ENCODE results near the gene SLC37A3.

SLC37A3 gene

DNA sequence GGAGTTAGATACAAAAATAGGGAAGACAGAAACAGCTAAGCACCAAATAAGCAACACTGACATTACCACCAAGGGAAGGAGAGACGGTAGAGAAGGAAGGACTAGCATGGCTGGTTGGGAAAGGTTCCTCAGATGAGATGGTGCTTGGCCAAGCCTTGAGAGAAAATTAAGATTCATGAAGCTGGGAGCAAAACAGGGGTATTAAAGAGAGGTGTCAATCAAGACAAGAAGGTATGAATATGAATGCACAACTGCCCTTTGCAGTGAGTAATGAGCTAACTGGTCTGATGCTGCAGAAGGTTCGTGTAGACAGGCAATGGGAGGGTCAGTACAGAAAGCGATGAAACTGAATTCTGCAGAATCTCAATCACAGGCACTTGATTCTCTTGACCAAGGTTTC lies 67.7 kb downstream of the SLC37A3 start:
- no peak overlapping the region for H3K9ac ChIP-seq (ENCODE audit: low read length)
- no peak overlapping the region for H2AFZ ChIP-seq (ENCODE audit: low read length)
- H3K27ac ChIP-seq (ENCODE audit: low read depth, low read length, poor library complexity, severe bottlenecking) = no peak overlapping the region
- H3K27me3 ChIP-seq (ENCODE audit: insufficient read depth, low read length) = no peaks in the 10 kb centered on the region
- H3F3A ChIP-seq (ENCODE audit: insufficient read depth, low read length) = no peaks in the 10 kb centered on the region
- H3K9me3 ChIP-seq (ENCODE audit: low read length) = no peaks in the 10 kb centered on the region
- no peaks in the 10 kb centered on the region for H3K4me1 ChIP-seq (ENCODE audit: insufficient read depth, low read length, severe bottlenecking)
- no peak overlapping the region for H3K4me3 ChIP-seq (ENCODE audit: low read depth, low read length, poor library complexity, severe bottlenecking)
- TF ChIP-seq CTCF (IDR thresholded peaks at IDR 0.05; ENCODE audit: low read length) = no peak
- no peak for TF ChIP-seq EZH2 (IDR thresholded peaks at IDR 0.05; ENCODE audit: borderline replicate concordance, low read length)
- H3K36me3 ChIP-seq (ENCODE audit: insufficient read depth, low read length) = no peaks in the 10 kb centered on the region
- H3K79me2 ChIP-seq (ENCODE audit: insufficient read depth, low read length) = no peaks in the 10 kb centered on the region
- no peaks in the 10 kb centered on the region for H4K20me1 ChIP-seq (ENCODE audit: insufficient read depth, low read length)
- H3K9me2 ChIP-seq (ENCODE audit: low read depth, low read length) = no peaks in the 10 kb centered on the region
- no peak overlapping the region for H3K4me2 ChIP-seq (ENCODE audit: low read length)

- Histone ChIP-seq H3K79me2 (ENCODE audit: insufficient read depth, low read length) (no peaks in the 10 kb centered on the region), H3K4me3 (ENCODE audit: low read depth, low read length, poor library complexity, severe bottlenecking) (no peak overlapping the region), H3K9me2 (ENCODE audit: low read depth, low read length) (no peaks in the 10 kb centered on the region), H3K4me2 (ENCODE audit: low read length) (no peak overlapping the region), H3K36me3 (ENCODE audit: insufficient read depth, low read length) (no peaks in the 10 kb centered on the region), H3K27ac (ENCODE audit: low read depth, low read length, poor library complexity, severe bottlenecking) (no peak overlapping the region), H4K20me1 (ENCODE audit: insufficient read depth, low read length) (no peaks in the 10 kb centered on the region), H3K9me3 (ENCODE audit: low read length) (no peaks in the 10 kb centered on the region), H3K4me1 (ENCODE audit: insufficient read depth, low read length, severe bottlenecking) (no peaks in the 10 kb centered on the region), H3F3A (ENCODE audit: insufficient read depth, low read length) (no peaks in the 10 kb centered on the region), H2AFZ (ENCODE audit: low read length) (no peak overlapping the region), H3K27me3 (ENCODE audit: insufficient read depth, low read length) (no peaks in the 10 kb centered on the region), H3K9ac (ENCODE audit: low read length) (no peak overlapping the region)
- TF ChIP-seq CTCF (IDR thresholded peaks at IDR 0.05; ENCODE audit: low read length) (no peak), EZH2 (IDR thresholded peaks at IDR 0.05; ENCODE audit: borderline replicate concordance, low read length) (no peak)
These were observed 68.2 kb downstream of the SLC37A3 start for GRCh38 chr7:140330128-140330527.

DNA sequence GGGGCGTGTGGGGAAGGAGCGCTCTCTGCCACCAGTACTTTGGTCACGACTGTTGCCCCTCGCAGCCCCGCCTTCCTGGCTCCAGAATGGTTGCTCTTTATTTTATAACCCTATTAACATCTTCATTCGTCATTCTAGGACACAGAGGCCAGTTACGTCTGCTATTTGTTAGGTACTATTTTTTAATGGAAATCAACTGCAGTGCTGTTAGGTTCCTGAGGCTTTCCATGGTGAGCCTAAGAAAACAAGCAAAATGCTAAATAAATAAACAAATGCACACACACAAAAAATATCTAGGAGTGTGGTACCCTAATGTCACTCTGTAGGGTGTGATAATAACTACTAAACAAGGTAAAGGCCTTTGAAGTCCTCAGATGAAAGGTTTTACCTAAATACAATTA lies 71.1 kb downstream of the SLC37A3 start:
- Histone ChIP-seq H3K9ac (ENCODE audit: low read length) (no peak overlapping the region), H3K4me2 (ENCODE audit: low read length) (no peak overlapping the region), H3K27ac (ENCODE audit: low read depth, low read length, poor library complexity, severe bottlenecking) (no peak overlapping the region)

More for the DNA sequence above, 71.1 kb downstream of the SLC37A3 start:
- Histone ChIP-seq H3K4me1 (ENCODE audit: insufficient read depth, low read length, severe bottlenecking) (no peaks in the 10 kb centered on the region), H3F3A (ENCODE audit: insufficient read depth, low read length) (no peaks in the 10 kb centered on the region), H3K79me2 (ENCODE audit: insufficient read depth, low read length) (no peaks in the 10 kb centered on the region), H3K4me3 (ENCODE audit: low read depth, low read length, poor library complexity, severe bottlenecking) (no peak overlapping the region), H4K20me1 (ENCODE audit: insufficient read depth, low read length) (no peaks in the 10 kb centered on the region), H3K9me3 (ENCODE audit: low read length) (no peaks in the 10 kb centered on the region), H3K9me2 (ENCODE audit: low read depth, low read length) (no peaks in the 10 kb centered on the region), H3K27me3 (ENCODE audit: insufficient read depth, low read length) (no peaks in the 10 kb centered on the region), H3K36me3 (ENCODE audit: insufficient read depth, low read length) (no peaks in the 10 kb centered on the region), H2AFZ (ENCODE audit: low read length) (no peak overlapping the region)
- TF ChIP-seq CTCF (IDR thresholded peaks at IDR 0.05; ENCODE audit: low read length) (no peak), EZH2 (IDR thresholded peaks at IDR 0.05; ENCODE audit: borderline replicate concordance, low read length) (no peak)
